Mucosa of rectum (tissue), 2 donors: Measurements from ENCODE around the gene MTIF3.

ENCODE experiments used
- H3K27ac ChIP-seq, 2 donors: one replicate each; pipeline ENCODE4 v1.7.0; 2013; ENCODE audit warnings: inconsistent platforms in 2 of 2, low read depth in 2 of 2, low read length in 2 of 2
- H3K27me3 ChIP-seq, 2 donors: one replicate each; pipeline ENCODE4 v1.7.0; 2013; ENCODE audit warnings: low read length in 2 of 2; ENCODE audit not compliant: control insufficient read depth in 2 of 2, insufficient read depth in 2 of 2
- H3K36me3 ChIP-seq, 2 donors: one replicate each; pipeline ENCODE4 v1.7.0; 2013; ENCODE audit warnings: low read length in 2 of 2; ENCODE audit not compliant: control insufficient read depth in 2 of 2, insufficient read depth in 2 of 2
- H3K4me1 ChIP-seq, 2 donors: one replicate each; pipeline ENCODE4 v1.7.0; 2013; ENCODE audit warnings: low read length in 2 of 2, mild to moderate bottlenecking in 1 of 2; ENCODE audit not compliant: control insufficient read depth in 2 of 2, insufficient read depth in 2 of 2
- H3K4me3 ChIP-seq, 2 donors: one replicate each; pipeline ENCODE4 v1.7.0; 2013; ENCODE audit warnings: low read length in 2 of 2
- H3K9ac ChIP-seq, 2 donors: one replicate each; pipeline ENCODE4 v1.7.0; 2013; ENCODE audit warnings: low read length in 2 of 2, low read depth in 1 of 2, mild to moderate bottlenecking in 1 of 2
- H3K9me3 ChIP-seq, 2 donors: one replicate each; pipeline ENCODE4 v1.7.0; 2013; ENCODE audit warnings: low read length in 2 of 2; ENCODE audit not compliant: control insufficient read depth in 2 of 2
- donor health status: healthy.
- donor health status: Normal muscosa, but diverticular disease.

Gene MTIF3

GRCh38 chr13:27432611-27433210 is 17.7 kb downstream of the MTIF3 start:
- Histone ChIP-seq H3K4me3 (no peak overlapping the region), H3K27ac (no peak overlapping the region), H3K36me3 (peaks cover 55 to 69% of the 10 kb centered on the region in 2 donors)

GRCh38 chr13:27432180-27432579 is 18.2 kb downstream of the MTIF3 start:
- Histone ChIP-seq H3K4me1 (peaks cover under 1 to 2% of the 10 kb centered on the region in 2 donors), H3K9ac (no peak overlapping the region), H3K36me3 (peaks cover 55 to 69% of the 10 kb centered on the region in 2 donors), H3K4me3 (no peak overlapping the region), H3K9me3 (no peaks in the 10 kb centered on the region), H3K27ac (no peak overlapping the region), H3K27me3 (no peaks in the 10 kb centered on the region)

More at GRCh38 chr13:27432611-27433210, 17.7 kb downstream of the MTIF3 start:
- H3K27me3 ChIP-seq, result no peaks in the 10 kb centered on the region
- H3K9me3 ChIP-seq, result no peaks in the 10 kb centered on the region
- no peak overlapping the region for H3K9ac ChIP-seq
- no peaks in the 10 kb centered on the region for H3K4me1 ChIP-seq

- Histone ChIP-seq H3K9me3 (no peaks in the 10 kb centered on the region), H3K36me3 (peaks cover 33 to 41% of the 10 kb centered on the region in 2 donors), H3K9ac (no peak overlapping the region), H3K4me3 (no peak overlapping the region), H3K4me1 (peaks cover 27 to 30% of the 10 kb centered on the region in 2 donors), H3K27me3 (no peaks in the 10 kb centered on the region), H3K27ac (no peak overlapping the region)
These were observed 22.2 kb downstream of the MTIF3 start for GRCh38 chr13:27428160-27428559.

GRCh38 chr13:27427641-27428040 is 22.7 kb downstream of the MTIF3 start:
- Histone ChIP-seq H3K9ac (no peak overlapping the region), H3K4me3 (no peak overlapping the region), H3K9me3 (no peaks in the 10 kb centered on the region), H3K27me3 (no peaks in the 10 kb centered on the region), H3K4me1 (peaks cover 27 to 30% of the 10 kb centered on the region in 2 donors), H3K27ac (no peak overlapping the region), H3K36me3 (peaks cover 31 to 37% of the 10 kb centered on the region in 2 donors)

- no peaks in the 10 kb centered on the region for H3K27me3 ChIP-seq
- peaks cover 27 to 30% of the 10 kb centered on the region in 2 donors for H3K4me1 ChIP-seq
- peak overlapping the region; percentile 85 to 88 for H3K27ac ChIP-seq
- no peaks in the 10 kb centered on the region for H3K9me3 ChIP-seq
- H3K9ac ChIP-seq, result peak overlapping the region; percentile 28 to 68
- peak overlapping the region; percentile 84 to 98 for H3K4me3 ChIP-seq
- H3K36me3 ChIP-seq, result peaks cover 21 to 26% of the 10 kb centered on the region in 2 donors
These were observed 24.3 kb downstream of the MTIF3 start for GRCh38 chr13:27425918-27426630.

- peaks cover 27 to 30% of the 10 kb centered on the region in 2 donors for H3K4me1 ChIP-seq
- H3K36me3 ChIP-seq, result peaks cover 16 to 18% of the 10 kb centered on the region in 2 donors
- peak overlapping the region; percentile 28 to 68 for H3K9ac ChIP-seq
- H3K27me3 ChIP-seq, result no peaks in the 10 kb centered on the region
- H3K9me3 ChIP-seq, result no peaks in the 10 kb centered on the region
- peak overlapping the region; percentile 84 to 98 for H3K4me3 ChIP-seq
- peak overlapping the region; percentile 85 to 88 for H3K27ac ChIP-seq
These were observed 25.0 kb downstream of the MTIF3 start for GRCh38 chr13:27425158-27425917.

- H3K27ac ChIP-seq, result peak within 1 kb of the TSS; percentile 85 to 88
- H3K27me3 ChIP-seq, result no peaks in the 10 kb centered on the region
- peak within 1 kb of the TSS; percentile 78 to 98 for H3K9ac ChIP-seq
- peak within 1 kb of the TSS; percentile 84 to 98 for H3K4me3 ChIP-seq
- no peaks in the 10 kb centered on the region for H3K9me3 ChIP-seq
- peaks cover 14 to 15% of the 10 kb centered on the region in 2 donors for H3K36me3 ChIP-seq
- peaks cover 27 to 30% of the 10 kb centered on the region in 2 donors for H3K4me1 ChIP-seq
These were observed 25.9 kb downstream of the MTIF3 start, which contains the start of gene GTF3A for GRCh38 chr13:27424246-27425157. Gene GTF3A (plus strand): TSS chr13:27424619.

- no peak overlapping the region for H3K27ac ChIP-seq
- H3K4me3 ChIP-seq, result no peak overlapping the region
- no peak overlapping the region for H3K9ac ChIP-seq
- H3K4me1 ChIP-seq, result peaks cover 27 to 30% of the 10 kb centered on the region in 2 donors
- no peaks in the 10 kb centered on the region for H3K9me3 ChIP-seq
- no peaks in the 10 kb centered on the region for H3K27me3 ChIP-seq
- H3K36me3 ChIP-seq, result peaks cover 2 to 3% of the 10 kb centered on the region in 2 donors
These were observed 27.0 kb downstream of the MTIF3 start for GRCh38 chr13:27423333-27423732.

- Histone ChIP-seq H3K27ac (no peak overlapping the region), H3K4me1 (peaks cover 16 to 21% of the 10 kb centered on the region in 2 donors), H3K4me3 (no peak overlapping the region), H3K36me3 (no peaks in the 10 kb centered on the region), H3K9ac (no peak overlapping the region), H3K9me3 (no peaks in the 10 kb centered on the region), H3K27me3 (no peaks in the 10 kb centered on the region)
These were observed 29.1 kb downstream of the MTIF3 start for GRCh38 chr13:27421101-27421871.
